SH-SY5Y (cell line): ENCODE results near the gene EIF4E1B.

Experiments
- GATA2 ChIP-seq: IDR thresholded peaks from 2 replicates; pipeline ENCODE4 v1.6.1; 2011; ENCODE audit warnings: mild to moderate bottlenecking, low read depth, low read length
- GATA3 ChIP-seq: IDR thresholded peaks from 2 replicates; pipeline ENCODE4 v1.6.1; 2011; ENCODE audit warnings: low read depth, mild to moderate bottlenecking, low read length, moderate library complexity

- TF ChIP-seq GATA2 (no peak), GATA3 (no peak)
Observed at GRCh38 chr5:176638437-176638836, 8.0 kb downstream of the EIF4E1B start.
